Tongue (tissue), 2 donors: Measurements from ENCODE around the gene ITPK1. TPM values are rescaled to one million over a fixed set of nuclear protein-coding genes. Genes with fewer than 3 reads are reported as not detected.

Experiments
- DNase-seq: peaks from one replicate; pipeline ENCODE4 v3.0.0-alpha.2; 2015
- total RNA-seq: library from RNA; depleted of rRNA; stranded (reverse); fragments of >200 nt; gene quantifications from one replicate; pipeline ENCODE4 v1.2.3, GENCODE V29; 2014

ITPK1 gene
- total RNA-seq, 1 donor from 2014 or later: 15.6 TPM

GRCh38 chr14:93010130-93010499 lies 105.6 kb downstream of the ITPK1 start:
- no peak for DNase-seq

- DNase-seq: peak; percentile 55
These were observed 106.1 kb downstream of the ITPK1 start for GRCh38 chr14:93009471-93010129.

- DNase-seq: no peak
These were observed 107.3 kb downstream of the ITPK1 start for GRCh38 chr14:93008381-93008780.

GRCh38 chr14:93007225-93007997 lies 108.3 kb downstream of the ITPK1 start:
- DNase-seq: no peak

- no peak for DNase-seq
These were observed 109.1 kb downstream of the ITPK1 start for GRCh38 chr14:93006567-93007051.

- no peak for DNase-seq
These were observed 109.9 kb downstream of the ITPK1 start for GRCh38 chr14:93005838-93006237.

DNA sequence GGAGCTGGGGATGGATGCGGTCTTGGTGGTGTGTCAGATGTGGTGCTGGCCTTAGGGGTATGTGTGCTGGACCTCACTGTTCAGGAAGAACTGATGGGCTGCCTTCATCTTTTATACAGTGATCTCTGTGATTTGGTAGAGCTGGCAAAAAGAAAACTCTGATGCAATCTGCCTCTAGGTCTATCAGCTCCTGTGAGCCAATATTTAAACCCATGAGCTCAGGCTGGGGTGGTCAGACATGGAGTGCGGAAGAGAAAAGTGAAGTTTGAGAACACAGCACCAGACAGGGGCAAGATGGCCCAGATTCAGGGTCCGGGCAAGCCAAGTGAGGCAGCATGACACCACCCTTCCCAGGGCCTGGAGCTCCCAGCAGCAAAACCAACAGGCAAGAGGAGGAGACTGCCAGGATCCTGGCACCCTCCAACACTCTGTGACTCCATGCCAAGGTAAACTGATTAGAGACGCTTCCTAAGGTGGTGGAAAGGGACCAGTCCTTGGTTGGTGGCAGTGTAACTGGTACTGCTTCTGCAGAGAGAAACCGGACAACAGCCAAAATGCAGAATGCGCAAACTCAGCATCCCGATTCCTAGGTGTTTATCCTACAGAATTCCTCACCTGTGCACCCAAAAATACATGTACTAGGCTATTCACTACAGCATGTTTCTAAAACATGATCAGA lies 110.5 kb downstream of the ITPK1 start:
- DNase-seq: no peak

GRCh38 chr14:93004699-93005082 lies 111.0 kb downstream of the ITPK1 start:
- DNase-seq: no peak

- no peak for DNase-seq
These were observed 111.6 kb downstream of the ITPK1 start for GRCh38 chr14:93003945-93004698.

DNA sequence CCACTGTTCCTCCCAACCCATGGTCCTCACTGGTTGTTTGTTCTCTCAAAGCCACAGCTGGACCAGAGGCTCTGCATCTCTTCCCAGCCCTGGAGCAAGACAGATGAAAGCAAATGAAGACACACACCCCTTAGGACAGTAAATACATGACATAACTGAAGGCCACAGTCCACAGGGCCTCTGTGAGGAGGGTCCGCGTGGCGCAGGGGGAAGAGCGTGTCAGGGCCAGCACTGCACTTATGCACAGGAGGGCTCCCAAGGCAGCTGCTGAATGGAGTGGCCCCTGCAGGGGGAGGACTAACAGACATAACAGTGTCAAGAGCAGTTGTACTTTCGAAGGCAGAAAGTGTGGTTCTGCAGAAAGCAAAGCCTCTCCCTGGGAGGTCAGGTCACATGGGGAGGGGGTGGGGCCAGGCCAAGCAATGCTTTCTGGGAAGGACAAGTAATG lies 112.8 kb downstream of the ITPK1 start:
- DNase-seq: no peak

DNA sequence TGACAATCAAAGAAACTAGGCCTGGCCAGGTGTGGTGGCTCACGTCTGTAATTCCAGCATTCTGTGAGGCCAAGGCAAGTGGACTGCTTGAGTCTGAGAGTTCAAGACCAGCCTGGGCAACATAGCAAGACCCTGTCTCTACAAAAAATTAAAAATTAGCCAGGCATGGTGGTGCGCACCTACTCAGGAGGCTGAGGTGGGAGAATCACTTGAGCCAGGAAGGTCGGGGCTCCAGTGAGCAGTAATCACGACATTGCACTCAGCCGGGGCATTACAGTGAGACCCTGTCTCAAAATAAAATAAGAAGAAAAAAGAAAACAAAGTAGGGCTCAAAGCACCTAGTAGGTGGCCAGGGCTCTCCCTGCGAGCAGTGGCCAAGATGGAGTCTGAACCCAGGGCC lies 113.7 kb downstream of the ITPK1 start:
- no peak for DNase-seq

- DNase-seq: no peak
These were observed 116.8 kb downstream of the ITPK1 start for GRCh38 chr14:92998946-92999345.

DNA sequence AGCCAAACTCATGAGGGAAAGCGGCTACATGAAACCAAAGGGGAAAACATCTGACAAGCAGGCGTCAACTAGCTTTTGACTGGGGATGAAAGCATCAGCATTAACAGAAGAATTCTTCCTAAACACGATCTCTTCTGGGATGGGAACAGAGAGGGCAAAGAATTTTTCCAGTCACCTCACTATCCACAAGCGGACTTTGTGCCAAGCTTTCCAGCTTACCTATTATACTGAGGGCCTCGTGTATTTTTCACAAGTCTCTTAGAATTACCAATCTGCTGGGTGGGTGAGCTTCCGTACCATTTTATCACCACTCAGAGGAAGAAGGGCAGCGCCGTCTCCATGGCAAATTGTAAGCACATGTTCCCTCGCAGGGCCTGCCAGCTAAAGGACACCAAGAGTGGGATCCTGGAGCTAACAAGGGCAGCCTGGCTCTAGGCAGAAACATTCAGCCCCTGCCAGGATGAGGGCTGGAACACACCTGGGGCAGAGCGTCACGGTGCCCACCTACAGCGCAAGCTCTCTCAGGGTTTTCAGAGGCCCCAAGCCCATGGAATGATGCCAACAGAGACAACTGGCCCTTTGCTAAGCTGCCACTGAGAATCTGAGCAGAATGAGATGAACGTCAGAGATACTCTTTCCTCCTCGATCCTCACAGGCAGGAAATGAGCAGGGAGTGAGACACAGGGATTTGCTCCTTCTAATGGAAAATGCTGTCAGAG lies 118.2 kb downstream of the ITPK1 start:
- peak; percentile 79 for DNase-seq

DNA sequence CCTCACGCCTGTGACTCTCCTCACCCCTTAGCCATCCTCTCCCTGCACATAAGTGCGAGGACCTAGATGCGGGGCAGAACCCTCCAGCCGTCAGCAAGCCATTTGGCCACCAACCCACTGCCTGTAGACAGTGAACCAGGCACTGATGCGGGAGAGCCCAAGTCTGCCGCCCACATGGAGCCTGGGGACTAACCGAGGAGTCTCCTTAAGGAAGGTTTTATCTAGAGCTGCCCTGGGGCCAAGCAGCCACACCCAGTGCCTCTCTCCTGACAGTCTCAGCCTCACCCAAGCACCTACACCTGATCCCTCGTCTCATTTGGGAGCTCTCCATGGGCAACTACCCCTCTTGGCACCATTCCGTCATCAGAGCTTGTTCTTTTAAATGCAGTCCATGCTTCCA lies 120.1 kb downstream of the ITPK1 start:
- no peak for DNase-seq

DNA sequence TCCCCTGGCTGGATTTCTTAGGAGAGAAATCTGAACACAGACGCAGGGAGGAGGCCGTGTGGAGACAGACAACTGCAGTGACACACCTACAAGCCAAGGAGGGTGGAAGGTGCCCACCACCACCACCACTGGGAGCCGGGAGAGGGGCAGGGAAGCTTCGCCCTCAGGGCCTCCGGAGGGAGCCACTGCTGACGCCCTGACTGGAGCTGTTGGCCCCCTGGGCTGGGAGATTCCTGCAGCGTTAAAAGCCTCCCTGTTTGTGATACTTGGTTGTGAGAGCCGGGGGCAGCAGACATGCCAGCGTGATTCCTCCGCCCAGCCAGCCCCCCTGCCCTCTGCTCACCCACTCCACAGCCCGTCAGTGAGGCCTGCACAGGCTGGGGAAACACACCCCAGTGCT lies 120.8 kb downstream of the ITPK1 start:
- DNase-seq: no peak

- no peak for DNase-seq
These were observed 121.5 kb downstream of the ITPK1 start for GRCh38 chr14:92994131-92994676.

GRCh38 chr14:92993302-92993701 lies 122.4 kb downstream of the ITPK1 start:
- no peak for DNase-seq

DNA sequence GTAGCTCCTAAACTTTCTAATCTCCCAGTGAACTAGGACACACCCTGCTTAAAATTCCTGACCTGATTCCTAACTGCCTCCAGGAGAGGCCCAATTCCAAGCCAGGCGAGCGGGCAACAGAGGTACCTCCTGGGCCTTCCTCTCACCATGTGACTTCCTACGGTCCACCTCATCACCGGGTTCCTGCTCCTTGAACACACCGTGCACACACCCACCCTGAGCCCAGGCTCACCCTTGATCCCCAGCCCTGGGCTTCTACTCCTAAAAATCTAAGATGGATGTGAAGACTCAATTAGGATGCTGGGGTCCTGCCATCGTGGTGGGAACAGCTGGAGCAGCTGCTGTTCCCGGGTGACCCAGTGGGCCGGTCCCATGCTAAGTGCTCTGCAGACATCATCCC lies 124.2 kb downstream of the ITPK1 start:
- no peak for DNase-seq

- peak; percentile 67 for DNase-seq
These were observed 125.0 kb downstream of the ITPK1 start for GRCh38 chr14:92990456-92991430.
